SK-N-SH (cell line): Measurements from ENCODE around the gene GALNTL6. TPM values are rescaled to one million over a fixed set of nuclear protein-coding genes. Genes with fewer than 3 reads are reported as not detected.

Experiments
- CTCF ChIA-PET: fragments of 300-600, 350-600 bp; formaldehyde crosslinking; extraction: SDS; loops from one replicate; lab custom pipeline; 2021; lab: Yijun Ruan, JAX
- POLR2A ChIA-PET: fragments of 350-600 bp; sonication (Branson Sonifier 250); formaldehyde crosslinking; extraction: SDS; loops from one replicate; lab custom pipeline; 2020; ENCODE audit warnings: antibody characterized with exemption, inconsistent platforms; lab: Yijun Ruan, JAX
- DNase-seq: peaks from one replicate; pipeline ENCODE4 v3.0.0; 2012
- H2AFZ ChIP-seq: fragments of 200-600 bp; sonication (generic); 2 replicates; pipeline ENCODE4 v1.8.1; 2016; ENCODE audit warnings: antibody characterized with exemption, mild to moderate bottlenecking, low read depth
- H3F3A ChIP-seq: fragments of 200-600 bp; sonication (generic); replicated peaks from 2 replicates; pipeline ENCODE3; 2016; ENCODE audit warnings: antibody characterized with exemption, mild to moderate bottlenecking; ENCODE audit not compliant: insufficient read depth
- H3K27ac ChIP-seq, 2 experiments: fragments of 200-500 bp in 1 of 2; fragments of 200-600 bp in 1 of 2; sonication (Bioruptor generic) in 1 of 2; sonication (generic), shearing (Covaris generic) in 1 of 2; 2 replicates each; pipeline versions ENCODE4 v1.5.1 to v1.6.1; 2014 to 2016; ENCODE audit warnings: low read depth in 2 of 2, inconsistent platforms in 1 of 2, low read length in 1 of 2, mild to moderate bottlenecking in 1 of 2, mixed read lengths in 1 of 2
- H3K27me3 ChIP-seq: fragments of 200-600 bp; sonication (generic), shearing (Covaris generic); 2 replicates; pipeline ENCODE4 v1.6.1; 2016; ENCODE audit warnings: mixed run types; ENCODE audit not compliant: insufficient read depth
- H3K36me3 ChIP-seq, 2 experiments: fragments of 200-500 bp in 1 of 2; fragments of 200-600 bp in 1 of 2; sonication (Bioruptor generic) in 1 of 2; sonication (generic) in 1 of 2; replicated peaks in 1 of 2; 2 replicates each; pipeline versions ENCODE3 to v1.5.1; 2014 to 2016; ENCODE audit warnings: low read length in 1 of 2, mild to moderate bottlenecking in 1 of 2; ENCODE audit not compliant: insufficient read depth in 2 of 2, control insufficient read depth in 1 of 2
- H3K4me1 ChIP-seq, 2 experiments: fragments of 200-500 bp in 1 of 2; fragments of 200-600 bp in 1 of 2; sonication (Bioruptor generic) in 1 of 2; sonication (generic), shearing (Covaris generic) in 1 of 2; 2 replicates each; pipeline versions ENCODE4 v1.5.1 to v1.6.1; 2014 to 2016; ENCODE audit warnings: low read depth in 1 of 2, low read length in 1 of 2, mixed run types in 1 of 2; ENCODE audit not compliant: insufficient read depth in 2 of 2, control insufficient read depth in 1 of 2
- H3K4me2 ChIP-seq: fragments of 200-600 bp; sonication (generic), shearing (Covaris generic); 2 replicates; pipeline ENCODE4 v1.6.1; 2017; ENCODE audit warnings: mixed run types
- H3K4me3 ChIP-seq, 2 experiments: fragments of 200-500 bp in 1 of 2; fragments of 200-600 bp in 1 of 2; sonication (Bioruptor generic) in 1 of 2; sonication (generic), shearing (Covaris generic) in 1 of 2; 2 replicates each; pipeline versions ENCODE4 v1.5.1 to v1.8.1; 2014 to 2016; ENCODE audit warnings: low read depth in 2 of 2, inconsistent platforms in 1 of 2, low read length in 1 of 2, mild to moderate bottlenecking in 1 of 2, mixed read lengths in 1 of 2, moderate library complexity in 1 of 2
- H3K79me2 ChIP-seq: fragments of 200-600 bp; sonication (generic); 2 replicates; pipeline ENCODE4 v1.8.1; 2017; ENCODE audit warnings: mild to moderate bottlenecking; ENCODE audit not compliant: insufficient read depth
- H3K9ac ChIP-seq: fragments of 200-600 bp; sonication (generic); 2 replicates; pipeline ENCODE4 v1.6.1; 2017; ENCODE audit warnings: mixed run types
- H3K9me2 ChIP-seq: fragments of 200-600 bp; sonication (generic); 2 replicates; pipeline ENCODE4 v1.6.1; 2017; ENCODE audit warnings: mixed run types
- H3K9me3 ChIP-seq: fragments of 200-600 bp; sonication (generic); 2 replicates; pipeline ENCODE4 v1.6.1; 2017; ENCODE audit warnings: mixed run types, mild to moderate bottlenecking, moderate library complexity
- H4K20me1 ChIP-seq: fragments of 200-600 bp; sonication (generic); 2 replicates; pipeline ENCODE4 v1.6.1; 2017; ENCODE audit warnings: mild to moderate bottlenecking, mixed run types; ENCODE audit not compliant: insufficient read depth
- CHD2 ChIP-seq: fragments of 150-350 bp; IDR thresholded peaks from 2 replicates; pipeline ENCODE4 v1.6.1; 2018; ENCODE audit warnings: low read length; ENCODE audit not compliant: partially characterized antibody
- ELF1 ChIP-seq: IDR thresholded peaks from 2 replicates; pipeline ENCODE4 v1.4.0; 2012
- EP300 ChIP-seq, 2 experiments: IDR thresholded peaks; 2 replicates each; pipeline versions ENCODE4 v1.4.0 to v1.6.1; 2012; ENCODE audit warnings: borderline replicate concordance in 1 of 2, low read depth in 1 of 2, low read length in 1 of 2
- EZH2phosphoT487 ChIP-seq: fragments of 200-600 bp; sonication (generic); IDR thresholded peaks from 2 replicates; pipeline ENCODE4 v1.6.1; 2017; ENCODE audit warnings: low read depth, mixed run types, mild to moderate bottlenecking, antibody characterized with exemption, moderate library complexity, borderline replicate concordance
- FOXJ3 ChIP-seq: sonication (generic); formaldehyde crosslinking; IDR thresholded peaks from 2 replicates; pipeline ENCODE4 v1.5.1; 2020; ENCODE audit warnings: mild to moderate bottlenecking, missing genetic modification reagents
- FOXM1 ChIP-seq: IDR thresholded peaks from 2 replicates; pipeline ENCODE4 v1.4.0; 2012; ENCODE audit warnings: low read depth, mild to moderate bottlenecking
- JUND ChIP-seq: IDR thresholded peaks from 2 replicates; pipeline ENCODE4 v1.4.0; 2012
- MXI1 ChIP-seq: IDR thresholded peaks from 2 replicates; pipeline ENCODE4 v1.6.1; 2012; ENCODE audit warnings: mild to moderate bottlenecking, low read depth, low read length, improper control_type of control experiment
- NFIC ChIP-seq: IDR thresholded peaks from 2 replicates; pipeline ENCODE4 v1.4.0; 2012; ENCODE audit warnings: borderline replicate concordance
- PBX3 ChIP-seq: IDR thresholded peaks from 2 replicates; pipeline ENCODE4; 2012
- RCOR1 ChIP-seq: fragments of 150-350 bp; IDR thresholded peaks from 2 replicates; pipeline ENCODE4 v1.6.1; 2017; ENCODE audit warnings: antibody characterized with exemption, low read length
- RFX5 ChIP-seq: IDR thresholded peaks from 2 replicates; pipeline ENCODE4 v1.6.1; 2012; ENCODE audit warnings: mild to moderate bottlenecking, improper control_type of control experiment, low read length
- SIN3A ChIP-seq: IDR thresholded peaks from 2 replicates; pipeline ENCODE4 v1.6.1; 2012; ENCODE audit warnings: low read depth, mild to moderate bottlenecking, low read length, moderate library complexity, borderline replicate concordance
- SMC3 ChIP-seq: IDR thresholded peaks from 2 replicates; pipeline ENCODE4 v1.6.1; 2012; ENCODE audit warnings: low read depth, low read length, improper control_type of control experiment
- TCF12 ChIP-seq: IDR thresholded peaks from 2 replicates; pipeline ENCODE4 v1.4.0; 2012
- TEAD4 ChIP-seq: IDR thresholded peaks from 2 replicates; pipeline ENCODE4 v1.4.0; 2012; ENCODE audit warnings: mild to moderate bottlenecking, borderline replicate concordance; ENCODE audit not compliant: insufficient read depth
- polyA plus RNA-seq, 3 experiments: library from polyadenylated mRNA; depleted of rRNA; stranded (reverse); fragments of >200 nt; gene quantifications; 2 replicates each; pipeline ENCODE4 v1.2.3, GENCODE V29; 2012
- TF ChIP-seq, protein P1 (sequence below): IDR thresholded peaks from 2 replicates; pipeline ENCODE4 v1.4.0; 2012; ENCODE audit warnings: low read depth, borderline replicate concordance
- TF ChIP-seq, protein P2 (sequence below): fragments of 150-350 bp; IDR thresholded peaks from 2 replicates; pipeline ENCODE4 v1.6.1; 2016; ENCODE audit warnings: mild to moderate bottlenecking, low read depth, low read length
- TF ChIP-seq, protein P3 (sequence below): IDR thresholded peaks from 2 replicates; pipeline ENCODE4 v1.4.0; 2012; ENCODE audit warnings: low read depth, borderline replicate concordance

GALNTL6 gene
- polyA plus RNA-seq, 1 of the 3 experiments (the other 2 are of a cell fraction): 0.07 TPM

GRCh38 chr4:172125443-172125842 lies 312.2 kb downstream of the GALNTL6 start:
- no peak for DNase-seq
- H2AFZ ChIP-seq: no peak overlapping the region
- no peak overlapping the region for H3K4me3 ChIP-seq
- H3K9me2 ChIP-seq: no peaks in the 10 kb centered on the region
- H4K20me1 ChIP-seq: no peaks in the 10 kb centered on the region
- H3K4me2 ChIP-seq: no peak overlapping the region
- no peak overlapping the region for H3K9ac ChIP-seq
- H3K9me3 ChIP-seq: no peaks in the 10 kb centered on the region
- TF ChIP-seq FOXJ3 (CRISPR knock-in tag): no peak
- TF ChIP-seq MXI1: no peak
- no peak for TF ChIP-seq SIN3A
- TF ChIP-seq PBX3: no peak
- no peak for TF ChIP-seq ELF1
- no peak for TF ChIP-seq RFX5
- TF ChIP-seq EZH2phosphoT487: no peak
- TF ChIP-seq RCOR1: no peak
- TF ChIP-seq EP300 (IDR thresholded peaks at IDR 0.05; ENCODE audit: borderline replicate concordance in 1 of 2, low read depth in 1 of 2, low read length in 1 of 2): no peak
- TF ChIP-seq, protein P1, sequence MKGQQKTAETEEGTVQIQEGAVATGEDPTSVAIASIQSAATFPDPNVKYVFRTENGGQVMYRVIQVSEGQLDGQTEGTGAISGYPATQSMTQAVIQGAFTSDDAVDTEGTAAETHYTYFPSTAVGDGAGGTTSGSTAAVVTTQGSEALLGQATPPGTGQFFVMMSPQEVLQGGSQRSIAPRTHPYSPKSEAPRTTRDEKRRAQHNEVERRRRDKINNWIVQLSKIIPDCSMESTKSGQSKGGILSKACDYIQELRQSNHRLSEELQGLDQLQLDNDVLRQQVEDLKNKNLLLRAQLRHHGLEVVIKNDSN: no peak
- no peak for TF ChIP-seq SMC3
- TF ChIP-seq CHD2: no peak
- TF ChIP-seq NFIC: no peak
- TF ChIP-seq FOXM1: no peak
- no peak for TF ChIP-seq TCF12
- TF ChIP-seq TEAD4: no peak
- TF ChIP-seq, protein P2, sequence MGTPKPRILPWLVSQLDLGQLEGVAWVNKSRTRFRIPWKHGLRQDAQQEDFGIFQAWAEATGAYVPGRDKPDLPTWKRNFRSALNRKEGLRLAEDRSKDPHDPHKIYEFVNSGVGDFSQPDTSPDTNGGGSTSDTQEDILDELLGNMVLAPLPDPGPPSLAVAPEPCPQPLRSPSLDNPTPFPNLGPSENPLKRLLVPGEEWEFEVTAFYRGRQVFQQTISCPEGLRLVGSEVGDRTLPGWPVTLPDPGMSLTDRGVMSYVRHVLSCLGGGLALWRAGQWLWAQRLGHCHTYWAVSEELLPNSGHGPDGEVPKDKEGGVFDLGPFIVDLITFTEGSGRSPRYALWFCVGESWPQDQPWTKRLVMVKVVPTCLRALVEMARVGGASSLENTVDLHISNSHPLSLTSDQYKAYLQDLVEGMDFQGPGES: no peak
- no peak for TF ChIP-seq JUND
- TF ChIP-seq, protein P3, sequence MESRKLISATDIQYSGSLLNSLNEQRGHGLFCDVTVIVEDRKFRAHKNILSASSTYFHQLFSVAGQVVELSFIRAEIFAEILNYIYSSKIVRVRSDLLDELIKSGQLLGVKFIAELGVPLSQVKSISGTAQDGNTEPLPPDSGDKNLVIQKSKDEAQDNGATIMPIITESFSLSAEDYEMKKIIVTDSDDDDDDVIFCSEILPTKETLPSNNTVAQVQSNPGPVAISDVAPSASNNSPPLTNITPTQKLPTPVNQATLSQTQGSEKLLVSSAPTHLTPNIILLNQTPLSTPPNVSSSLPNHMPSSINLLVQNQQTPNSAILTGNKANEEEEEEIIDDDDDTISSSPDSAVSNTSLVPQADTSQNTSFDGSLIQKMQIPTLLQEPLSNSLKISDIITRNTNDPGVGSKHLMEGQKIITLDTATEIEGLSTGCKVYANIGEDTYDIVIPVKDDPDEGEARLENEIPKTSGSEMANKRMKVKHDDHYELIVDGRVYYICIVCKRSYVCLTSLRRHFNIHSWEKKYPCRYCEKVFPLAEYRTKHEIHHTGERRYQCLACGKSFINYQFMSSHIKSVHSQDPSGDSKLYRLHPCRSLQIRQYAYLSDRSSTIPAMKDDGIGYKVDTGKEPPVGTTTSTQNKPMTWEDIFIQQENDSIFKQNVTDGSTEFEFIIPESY: no peak
- H3K27ac ChIP-seq: no peak overlapping the region
- no peaks in the 10 kb centered on the region for H3K27me3 ChIP-seq
- H3F3A ChIP-seq: no peaks in the 10 kb centered on the region
- CTCF ChIA-PET: no interaction called here
- H3K79me2 ChIP-seq: no peaks in the 10 kb centered on the region
- POLR2A ChIA-PET: no interaction called here
- H3K36me3 ChIP-seq: no peaks in the 10 kb centered on the region
- H3K4me1 ChIP-seq: no peaks in the 10 kb centered on the region; a peak in 1 of 4 replicates
